Ascending aorta (tissue), 2 donors: ENCODE measurements around the gene RAP1B. TPM values are rescaled to one million over a fixed set of nuclear protein-coding genes. Genes with fewer than 3 reads are reported as not detected.

Experiments used
- DNase-seq, 2 donors: peaks; one replicate each; pipeline ENCODE4 v3.0.0-alpha.2; 2019; ENCODE audit warnings: low spot score in 2 of 2
- H3K27ac ChIP-seq, 2 donors: fragments of 200-600 bp; sonication (generic); one replicate each; pipeline ENCODE4 v1.5.1; 2016 to 2017; ENCODE audit warnings: mild to moderate bottlenecking in 1 of 2
- H3K27me3 ChIP-seq: fragments of 200-600 bp; sonication (generic); one replicate; pipeline ENCODE4 v1.5.1; 2017
- H3K36me3 ChIP-seq, 2 donors: fragments of 200-600 bp; sonication (generic); one replicate each; pipeline ENCODE4 v1.5.1; 2016
- H3K4me1 ChIP-seq, 2 donors: fragments of 200-600 bp; sonication (generic); one replicate each; pipeline ENCODE4 v1.5.1; 2016 to 2017; ENCODE audit warnings: mild to moderate bottlenecking in 1 of 2
- H3K4me3 ChIP-seq, 2 donors: fragments of 200-600 bp; sonication (generic); one replicate each; pipeline ENCODE4 v1.5.1; 2016 to 2017; ENCODE audit warnings: mild to moderate bottlenecking in 1 of 2
- H3K9me3 ChIP-seq, 2 donors: fragments of 200-600 bp; sonication (generic); one replicate each; pipeline ENCODE4 v1.5.1; 2016
- CTCF ChIP-seq, 3 experiments: fragments of 200-600 bp in 2 of 3; fragments of 450-650 bp in 1 of 3; sonication (generic) in 2 of 3; IDR thresholded peaks; one replicate each; pipeline ENCODE4 v1.5.1; 2016 to 2019; ENCODE audit warnings: antibody characterized with exemption in 3 of 3, mild to moderate bottlenecking in 1 of 3, moderate library complexity in 1 of 3
- intact Hi-C: fragments of 100-400 bp; cut with DNase I; formaldehyde crosslinking; loops from one replicate; pipeline ENCODE4 v1.15.1; 2023
- total RNA-seq: library from RNA; depleted of rRNA; stranded (reverse); fragments of >200 nt; gene quantifications from one replicate; pipeline ENCODE4 v1.1.0, GENCODE V29; 2016

Gene RAP1B
- total RNA-seq, 1 donor from 2014 or later = 140 TPM

- intact Hi-C loops = loop anchor here (2.0 to 10.0 kb wide), 7 partner anchors 78 to 1336 kb away; partner anchors contain the start of gene MDM1
- H3K27me3 ChIP-seq = no peaks in the 10 kb centered on the region
- H3K4me1 ChIP-seq = peaks cover 12 to 22% of the 10 kb centered on the region in 2 donors
- H3K27ac ChIP-seq = peak overlapping the region; percentile 99 to 100
- TF ChIP-seq CTCF (IDR thresholded peaks at IDR 0.05) = no peak
- peak; percentile 22 to 84 for DNase-seq
- no peaks in the 10 kb centered on the region for H3K36me3 ChIP-seq
- H3K9me3 ChIP-seq = no peaks in the 10 kb centered on the region
- peak overlapping the region; percentile 84 to 98 for H3K4me3 ChIP-seq
Observed at GRCh38 chr12:68611094-68611805, 551 bp downstream of the RAP1B start.

- TF ChIP-seq CTCF (IDR thresholded peaks at IDR 0.05) = no peak
- H3K27ac ChIP-seq = peak overlapping the region; percentile 99 to 100
- H3K4me3 ChIP-seq = peak overlapping the region; percentile 84 to 98
- intact Hi-C loops = loop anchor here (2.0 to 10.0 kb wide), 7 partner anchors 79 to 1337 kb away; partner anchors contain the start of gene MDM1
- no peak for DNase-seq
- no peaks in the 10 kb centered on the region for H3K36me3 ChIP-seq
- no peaks in the 10 kb centered on the region for H3K27me3 ChIP-seq
- no peaks in the 10 kb centered on the region for H3K9me3 ChIP-seq
- peaks cover 12 to 25% of the 10 kb centered on the region in 2 donors for H3K4me1 ChIP-seq
Observed at GRCh38 chr12:68611806-68612160, 1.1 kb downstream of the RAP1B start.

- peak overlapping the region; percentile 84 to 98 for H3K4me3 ChIP-seq
- no peak for TF ChIP-seq CTCF (IDR thresholded peaks at IDR 0.05)
- H3K4me1 ChIP-seq = peaks cover 12 to 29% of the 10 kb centered on the region in 2 donors
- intact Hi-C loops = loop anchor here (5.0 to 10.0 kb wide), 3 partner anchors 190 to 1337 kb away; no protein-coding TSS in a partner anchor
- H3K36me3 ChIP-seq = no peaks in the 10 kb centered on the region
- DNase-seq = no peak
- no peaks in the 10 kb centered on the region for H3K27me3 ChIP-seq
- peak overlapping the region; percentile 99 to 100 for H3K27ac ChIP-seq
- no peaks in the 10 kb centered on the region for H3K9me3 ChIP-seq
Observed at GRCh38 chr12:68612202-68612601, 1.5 kb downstream of the RAP1B start.

- no peaks in the 10 kb centered on the region for H3K27me3 ChIP-seq
- peak overlapping the region; percentile 99 to 100 for H3K27ac ChIP-seq
- intact Hi-C loops = loop anchor here (5.0 to 10.0 kb wide), 3 partner anchors 190 to 1338 kb away; no protein-coding TSS in a partner anchor
- DNase-seq = no peak
- H3K4me3 ChIP-seq = peak overlapping the region; percentile 84 to 98
- no peak for TF ChIP-seq CTCF (IDR thresholded peaks at IDR 0.05)
- H3K4me1 ChIP-seq = peaks cover 13 to 34% of the 10 kb centered on the region in 2 donors
- H3K9me3 ChIP-seq = no peaks in the 10 kb centered on the region
- H3K36me3 ChIP-seq = no peaks in the 10 kb centered on the region
Observed at GRCh38 chr12:68612697-68613096, 2.0 kb downstream of the RAP1B start.

- peak overlapping the region; percentile 99 to 100 for H3K27ac ChIP-seq
- intact Hi-C loops = loop anchor here (5.0 to 10.0 kb wide), 3 partner anchors 191 to 1339 kb away; no protein-coding TSS in a partner anchor
- no peaks in the 10 kb centered on the region for H3K9me3 ChIP-seq
- H3K36me3 ChIP-seq = no peaks in the 10 kb centered on the region
- TF ChIP-seq CTCF (IDR thresholded peaks at IDR 0.05) = no peak
- no peaks in the 10 kb centered on the region for H3K27me3 ChIP-seq
- H3K4me3 ChIP-seq = peak overlapping the region; percentile 84 to 98
- no peak for DNase-seq
- H3K4me1 ChIP-seq = peaks cover 15 to 37% of the 10 kb centered on the region in 2 donors
Observed at GRCh38 chr12:68613209-68613904, 2.7 kb downstream of the RAP1B start.
